HCT116 (cell line): Measurements from ENCODE around the gene DIPK1B. TPM values are rescaled to one million over a fixed set of nuclear protein-coding genes. Genes with fewer than 3 reads are reported as not detected.
A peak's percentile ranks its signal among the peaks of the same experiment; 100 is the strongest.

ENCODE experiments used
- ATAC-seq: fragments of 200-7000 bp; cut with Tn5 transposase; 2 replicates; pipeline ENCODE4 v1.9.1; 2020; ENCODE audit warnings: mild to moderate bottlenecking, moderate library complexity
- BruUV-seq: library from RNA; stranded (reverse); fragments of 400-500 nt; replicated peaks from 2 replicates; lab custom pipeline; 2021; lab: Mats Ljungman, UMichigan
- CTCF ChIA-PET: fragments of 300-600 bp; sonication (Branson Sonifier 250); formaldehyde crosslinking; loops from one replicate; lab custom pipeline; 2021; ENCODE audit warnings: antibody characterized with exemption; lab: Charles Lee
- POLR2A ChIA-PET: fragments of 300-600, 350-600 bp; sonication (Branson Sonifier 250); formaldehyde crosslinking; loops from one replicate; lab custom pipeline; 2021; ENCODE audit warnings: antibody characterized with exemption; lab: Charles Lee
- RAD21 ChIA-PET, 2 experiments: fragments of 300-600 bp; sonication (Branson Sonifier 250); formaldehyde crosslinking; loops; one replicate each; lab custom pipeline; 2023; ENCODE audit warnings: low total read pairs in 2 of 2; ENCODE audit not compliant: uncharacterized antibody in 2 of 2, unreplicated experiment in 2 of 2, low non-redundant PET in 1 of 2; lab: Charles Lee
- DNase-seq: peaks from one replicate; pipeline ENCODE4 v3.0.0-alpha.2; 2010; ENCODE audit warnings: low read depth, low spot score
- H2AFZ ChIP-seq: fragments of 200-600 bp; shearing (Covaris generic), sonication (generic); 2 replicates; pipeline ENCODE4 v1.6.1; 2017; ENCODE audit warnings: low read depth, mixed run types, mixed read lengths, antibody characterized with exemption, low read length; ENCODE audit not compliant: poor library complexity, severe bottlenecking
- H3K27ac ChIP-seq: 2 replicates; pipeline ENCODE4 v1.5.1; 2012; ENCODE audit warnings: low read depth, low read length
- H3K27me3 ChIP-seq: fragments of 200-600 bp; sonication (generic); 2 replicates; pipeline ENCODE4 v1.6.1; 2016; ENCODE audit warnings: mixed run types, low read length, mixed read lengths; ENCODE audit not compliant: insufficient read depth
- H3K36me3 ChIP-seq, 2 experiments: fragments of 200-500 bp in 1 of 2; fragments of 200-600 bp in 1 of 2; sonication (Bioruptor generic) in 1 of 2; sonication (generic) in 1 of 2; 2 replicates each; pipeline versions ENCODE4 v1.5.1 to v1.6.1; 2014 to 2016; ENCODE audit warnings: low read length in 2 of 2, inconsistent platforms in 1 of 2, mixed read lengths in 1 of 2, mixed run types in 1 of 2; ENCODE audit not compliant: insufficient read depth in 2 of 2, control insufficient read depth in 1 of 2
- H3K4me1 ChIP-seq, 2 experiments: fragments of 200-600 bp in 1 of 2; sonication (generic) in 1 of 2; 2 replicates each; pipeline versions ENCODE4 v1.5.1 to v1.6.1; 2012 to 2017; ENCODE audit warnings: low read length in 2 of 2, inconsistent platforms in 1 of 2, mild to moderate bottlenecking in 1 of 2, mixed read lengths in 1 of 2, mixed run types in 1 of 2, moderate library complexity in 1 of 2; ENCODE audit not compliant: insufficient read depth in 2 of 2, control insufficient read depth in 1 of 2
- H3K4me2 ChIP-seq: fragments of 200-600 bp; sonication (generic); 2 replicates; pipeline ENCODE4 v1.6.1; 2017; ENCODE audit warnings: mixed run types, low read length, mixed read lengths
- H3K4me3 ChIP-seq, 2 experiments: fragments of 200-600 bp in 1 of 2; sonication (generic) in 1 of 2; replicated peaks in 1 of 2; 2 replicates each; pipeline ENCODE4 v1.5.1; 2011 to 2016; ENCODE audit warnings: low read length in 2 of 2, control low read depth in 1 of 2, low read depth in 1 of 2, mild to moderate bottlenecking in 1 of 2, mixed read lengths in 1 of 2, mixed run types in 1 of 2
- H3K79me2 ChIP-seq: fragments of 200-600 bp; sonication (generic); 2 replicates; pipeline ENCODE4 v1.6.1; 2017; ENCODE audit warnings: mild to moderate bottlenecking, mixed run types, low read length, moderate library complexity, mixed read lengths; ENCODE audit not compliant: insufficient read depth
- H3K9ac ChIP-seq: fragments of 200-600 bp; sonication (generic); 2 replicates; pipeline ENCODE4 v1.6.1; 2016; ENCODE audit warnings: low read length, mixed read lengths
- H3K9me2 ChIP-seq: fragments of 200-600 bp; sonication (generic), shearing (Covaris generic); 2 replicates; pipeline ENCODE4 v1.6.1; 2017; ENCODE audit warnings: mixed run types, mild to moderate bottlenecking, moderate library complexity; ENCODE audit not compliant: insufficient read depth
- H3K9me3 ChIP-seq, 2 experiments: fragments of 200-500 bp in 1 of 2; fragments of 200-600 bp in 1 of 2; sonication (Bioruptor generic) in 1 of 2; sonication (generic) in 1 of 2; 2 replicates each; pipeline ENCODE4 v1.6.1; 2014 to 2017; ENCODE audit warnings: low read length in 2 of 2, mixed read lengths in 2 of 2, inconsistent platforms in 1 of 2, low read depth in 1 of 2, mild to moderate bottlenecking in 1 of 2, mixed run types in 1 of 2, moderate library complexity in 1 of 2; ENCODE audit not compliant: control insufficient read depth in 1 of 2, insufficient read depth in 1 of 2
- H4K20me1 ChIP-seq: fragments of 200-600 bp; sonication (generic), shearing (Covaris generic); 2 replicates; pipeline ENCODE4 v1.6.1; 2017; ENCODE audit warnings: mixed run types, mild to moderate bottlenecking, moderate library complexity; ENCODE audit not compliant: insufficient read depth
- ATF3 ChIP-seq: IDR thresholded peaks from 2 replicates; pipeline ENCODE4 v1.6.1; 2012
- EGR1 ChIP-seq: IDR thresholded peaks from 2 replicates; pipeline ENCODE4 v1.6.1; 2012; ENCODE audit warnings: low read depth
- ELF1 ChIP-seq: IDR thresholded peaks from 2 replicates; pipeline ENCODE4 v1.6.1; 2012; ENCODE audit warnings: low read depth, borderline replicate concordance
- EZH2phosphoT487 ChIP-seq: fragments of 200-600 bp; IDR thresholded peaks from 2 replicates; pipeline ENCODE4 v1.6.1; 2018; ENCODE audit warnings: antibody characterized with exemption, borderline replicate concordance
- FOSL1 ChIP-seq: IDR thresholded peaks from 2 replicates; pipeline ENCODE4 v1.6.1; 2012; ENCODE audit warnings: low read depth
- SRF ChIP-seq: IDR thresholded peaks from 2 replicates; pipeline ENCODE4 v1.6.1; 2012; ENCODE audit warnings: low read depth
- TCF7L2 ChIP-seq: IDR thresholded peaks from 2 replicates; pipeline ENCODE4 v1.7.0; 2011; ENCODE audit warnings: borderline replicate concordance, inconsistent platforms; ENCODE audit not compliant: insufficient read depth, insufficient read length; ENCODE audit errors: extremely low read depth
- YY1 ChIP-seq: IDR thresholded peaks from 2 replicates; pipeline ENCODE4 v1.6.1; 2011; ENCODE audit warnings: low read length, low read depth, moderate library complexity, mild to moderate bottlenecking; ENCODE audit not compliant: insufficient replicate concordance; ENCODE audit errors: extremely low read depth
- intact Hi-C: fragments of 100-400 bp; cut with micrococcal nuclease; formaldehyde crosslinking; loops from 2 replicates; pipeline ENCODE4 v1.10.0; 2022
- total RNA-seq: library from RNA; stranded (reverse); gene quantifications from one replicate; pipeline ENCODE4 v1.2.1, GENCODE V29; 2021; ENCODE audit not compliant: unreplicated experiment
- TF ChIP-seq, protein P1 (sequence below): IDR thresholded peaks from 2 replicates; pipeline ENCODE4 v1.6.1; 2012
- TF ChIP-seq, protein P2 (sequence below), 3 experiments: fragments of 200-600 bp in 1 of 3; sonication (generic) in 1 of 3; IDR thresholded peaks in 2 of 3; conservative IDR thresholded peaks in 1 of 3; 2 replicates each; pipeline ENCODE4 v1.5.1; 2012 to 2017; ENCODE audit warnings: low read depth in 2 of 3, low read length in 2 of 3, antibody characterized with exemption in 1 of 3, borderline replicate concordance in 1 of 3, control low read depth in 1 of 3, mild to moderate bottlenecking in 1 of 3, mixed read lengths in 1 of 3, mixed run types in 1 of 3, moderate library complexity in 1 of 3; ENCODE audit not compliant: insufficient read depth in 1 of 3

Gene DIPK1B
- total RNA-seq, 1 experiment from 2014 or later: 15.6 TPM

DNA sequence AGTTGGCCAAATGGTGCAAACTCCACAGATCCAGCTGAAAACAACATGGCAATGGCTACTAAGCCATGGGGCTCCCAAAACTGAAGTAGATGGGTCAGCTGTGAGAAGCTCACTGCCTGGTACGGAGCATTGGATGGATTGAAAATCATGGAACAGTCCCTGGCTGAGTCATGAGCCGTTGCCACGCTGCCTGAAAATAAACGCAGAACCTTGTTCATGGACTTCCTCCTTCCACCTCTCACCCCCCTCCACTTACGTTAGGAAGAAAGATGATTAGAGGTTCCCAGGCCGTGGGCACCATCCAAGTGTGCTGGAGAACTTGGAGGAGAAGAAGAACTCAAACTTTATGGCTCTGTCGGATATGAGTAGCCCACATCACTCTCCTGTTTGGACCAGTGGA, 6.8 kb upstream of the DIPK1B start (continued):
- TF ChIP-seq, protein P1, sequence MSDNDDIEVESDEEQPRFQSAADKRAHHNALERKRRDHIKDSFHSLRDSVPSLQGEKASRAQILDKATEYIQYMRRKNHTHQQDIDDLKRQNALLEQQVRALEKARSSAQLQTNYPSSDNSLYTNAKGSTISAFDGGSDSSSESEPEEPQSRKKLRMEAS: no peak

DNA sequence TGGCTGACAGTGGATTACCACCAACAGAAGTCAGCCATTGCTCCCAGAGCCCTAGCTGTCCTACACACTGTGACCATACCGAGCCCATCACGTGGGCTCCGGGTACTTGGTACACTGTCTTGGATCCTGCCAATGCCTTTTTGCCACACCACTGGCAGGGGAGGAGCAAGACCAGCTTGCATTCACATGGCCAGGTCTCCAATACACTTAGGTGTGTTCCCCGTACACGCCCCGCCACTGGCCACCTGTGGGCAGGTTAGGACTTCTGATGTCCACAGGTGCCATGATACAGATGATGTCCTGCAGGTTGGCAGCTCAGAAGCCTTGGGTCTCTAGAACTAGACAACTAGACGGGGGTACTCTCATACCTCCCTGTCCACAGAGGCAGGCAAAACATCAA, 5.4 kb upstream of the DIPK1B start:
- peak overlapping the region; percentile 25; the same call in 1 of the 2 replicates for H3K4me2 ChIP-seq
- H3K27me3 ChIP-seq: no peaks in the 10 kb centered on the region
- TF ChIP-seq FOSL1: no peak
- no peak for TF ChIP-seq YY1
- TF ChIP-seq SRF: no peak
- no peak for TF ChIP-seq ATF3
- TF ChIP-seq, protein P2, sequence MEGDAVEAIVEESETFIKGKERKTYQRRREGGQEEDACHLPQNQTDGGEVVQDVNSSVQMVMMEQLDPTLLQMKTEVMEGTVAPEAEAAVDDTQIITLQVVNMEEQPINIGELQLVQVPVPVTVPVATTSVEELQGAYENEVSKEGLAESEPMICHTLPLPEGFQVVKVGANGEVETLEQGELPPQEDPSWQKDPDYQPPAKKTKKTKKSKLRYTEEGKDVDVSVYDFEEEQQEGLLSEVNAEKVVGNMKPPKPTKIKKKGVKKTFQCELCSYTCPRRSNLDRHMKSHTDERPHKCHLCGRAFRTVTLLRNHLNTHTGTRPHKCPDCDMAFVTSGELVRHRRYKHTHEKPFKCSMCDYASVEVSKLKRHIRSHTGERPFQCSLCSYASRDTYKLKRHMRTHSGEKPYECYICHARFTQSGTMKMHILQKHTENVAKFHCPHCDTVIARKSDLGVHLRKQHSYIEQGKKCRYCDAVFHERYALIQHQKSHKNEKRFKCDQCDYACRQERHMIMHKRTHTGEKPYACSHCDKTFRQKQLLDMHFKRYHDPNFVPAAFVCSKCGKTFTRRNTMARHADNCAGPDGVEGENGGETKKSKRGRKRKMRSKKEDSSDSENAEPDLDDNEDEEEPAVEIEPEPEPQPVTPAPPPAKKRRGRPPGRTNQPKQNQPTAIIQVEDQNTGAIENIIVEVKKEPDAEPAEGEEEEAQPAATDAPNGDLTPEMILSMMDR (IDR thresholded peaks at IDR 0.05 in 2 of 3, conservative IDR thresholded peaks at IDR 0.05 in 1 of 3; ENCODE audit: borderline replicate concordance in 1 of 3, insufficient read depth in 1 of 3, low read depth in 2 of 3, low read length in 2 of 3): no peak
- TF ChIP-seq TCF7L2: no peak
- no peak for TF ChIP-seq EGR1
- TF ChIP-seq EZH2phosphoT487: no peak
- TF ChIP-seq ELF1: no peak
- H3K9me2 ChIP-seq: no peaks in the 10 kb centered on the region
- H3K36me3 ChIP-seq: no peaks in the 10 kb centered on the region
- no peak overlapping the region for H3K27ac ChIP-seq
- intact Hi-C loops: no loop called here
- DNase-seq (no peak), ATAC-seq (no peak)
- no TSS peak for BruUV-seq
- H3K9ac ChIP-seq: no peak overlapping the region
- no peaks in the 10 kb centered on the region for H3K9me3 ChIP-seq
- peaks cover 5 to 31% of the 10 kb centered on the region in 2 experiments for H3K4me1 ChIP-seq
- H3K79me2 ChIP-seq: no peaks in the 10 kb centered on the region
- H2AFZ ChIP-seq: no peak overlapping the region
- no peaks in the 10 kb centered on the region for H4K20me1 ChIP-seq
- CTCF ChIA-PET: no interaction called here
- RAD21 ChIA-PET: no interaction called here
- POLR2A ChIA-PET: no interaction called here
- no peak overlapping the region for H3K4me3 ChIP-seq
